A549 (cell line): ENCODE data around the gene SCRT2. TPM values are rescaled to one million over a fixed set of nuclear protein-coding genes. Genes with fewer than 3 reads are reported as not detected.

Source experiments
- ATAC-seq, 2 experiments: fragments of 200-7000 bp in 1 of 2; fragments of >200 bp in 1 of 2; cut with Nextera tagmentation in 1 of 2; cut with Tn5 transposase in 1 of 2; 3 replicates each; pipeline versions ENCODE4 v1.8.0 to v1.9.1; 2018 to 2020; ENCODE audit warnings: mild to moderate bottlenecking in 1 of 2, moderate library complexity in 1 of 2
- CTCF ChIA-PET: fragments of 300-600 bp; sonication (Branson Sonifier 250); formaldehyde crosslinking; extraction: SDS; loops from one replicate; lab custom pipeline; 2021; ENCODE audit warnings: antibody characterized with exemption, inconsistent platforms; lab: Yijun Ruan, JAX
- POLR2A ChIA-PET: fragments of 350-600 bp; formaldehyde crosslinking; extraction: SDS; loops from one replicate; lab custom pipeline; 2021; ENCODE audit warnings: antibody characterized with exemption, inconsistent platforms; lab: Yijun Ruan, JAX
- DNase-seq, 2 experiments: peaks; one replicate each; pipeline versions ENCODE4 v3.0.0 to v3.0.0-alpha.2; 2011 to 2016; ENCODE audit warnings: low read depth in 1 of 2, low spot score in 1 of 2
- FAIRE-seq: peaks from 2 replicates; lab custom pipeline; 2011; peaks lifted over from hg19 to GRCh38; lab: Jason Lieb, UNC
- H3K27ac ChIP-seq, 2 experiments: fragments of >200 bp; sonication (Bioruptor Twin); formaldehyde crosslinking; 3 replicates each; pipeline ENCODE4 v1.5.1; 2016 to 2017
- H3K4me1 ChIP-seq: fragments of >200 bp; sonication (Bioruptor Twin); formaldehyde crosslinking; 3 replicates; pipeline ENCODE4 v1.6.1; 2016
- H3K4me2 ChIP-seq: fragments of >200 bp; sonication (Bioruptor Twin); formaldehyde crosslinking; 3 replicates; pipeline ENCODE4 v1.6.1; 2016
- H3K4me3 ChIP-seq: fragments of >200 bp; sonication (Bioruptor Twin); formaldehyde crosslinking; 3 replicates; pipeline ENCODE4 v1.5.1; 2016
- H3K9me3 ChIP-seq: fragments of >200 bp; sonication (Bioruptor Twin); formaldehyde crosslinking; 3 replicates; pipeline ENCODE4 v1.6.1; 2016
- ATOH8 ChIP-seq: fragments of 250-450 bp; sonication (Bioruptor Pico); IDR thresholded peaks from 2 replicates; pipeline ENCODE4 v1.5.0; 2020; ENCODE audit warnings: low read depth, mild to moderate bottlenecking, moderate library complexity
- CBX2 ChIP-seq: fragments of 200-600 bp; sonication (generic); IDR thresholded peaks from 2 replicates; pipeline ENCODE4 v1.6.1; 2016; ENCODE audit warnings: low read depth, mild to moderate bottlenecking, borderline replicate concordance
- CBX8 ChIP-seq: fragments of 200-600 bp; sonication (generic); IDR thresholded peaks from 2 replicates; pipeline ENCODE4 v1.6.1; 2016
- CEBPB ChIP-seq, 2 experiments: fragments of >200 bp in 1 of 2; sonication (Bioruptor Twin) in 1 of 2; formaldehyde crosslinking in 1 of 2; IDR thresholded peaks; 2 replicates each; pipeline ENCODE4 v1.6.1; 2012 to 2016
- CHD2 ChIP-seq: fragments of 150-350 bp; IDR thresholded peaks from 2 replicates; pipeline ENCODE4 v1.6.1; 2014; ENCODE audit warnings: low read length; ENCODE audit not compliant: partially characterized antibody
- E2F6 ChIP-seq: IDR thresholded peaks from 2 replicates; pipeline ENCODE4 v1.6.1; 2012; ENCODE audit warnings: low read depth, borderline replicate concordance
- EHF ChIP-seq: fragments of 250-450 bp; sonication (Bioruptor Pico); IDR thresholded peaks from 2 replicates; pipeline ENCODE4 v1.5.0; 2020; ENCODE audit warnings: mild to moderate bottlenecking
- FOSL2 ChIP-seq, 2 experiments: fragments of 450-650 bp in 1 of 2; fragments of >200 bp in 1 of 2; sonication (Bioruptor Twin) in 1 of 2; formaldehyde crosslinking; IDR thresholded peaks; 2 replicates each; pipeline versions ENCODE4 v1.5.0 to v1.6.1; 2016 to 2020; ENCODE audit warnings: mild to moderate bottlenecking in 1 of 2, moderate library complexity in 1 of 2
- GATA3 ChIP-seq: IDR thresholded peaks from 2 replicates; pipeline ENCODE4 v1.6.1; 2012; ENCODE audit warnings: borderline replicate concordance
- HEYL ChIP-seq: fragments of 250-450 bp; sonication (Bioruptor Pico); IDR thresholded peaks from 2 replicates; pipeline ENCODE4 v1.8.0; 2021; ENCODE audit warnings: mild to moderate bottlenecking, moderate library complexity
- HOXB5 ChIP-seq: fragments of 250-450 bp; sonication (Bioruptor Pico); IDR thresholded peaks from 2 replicates; pipeline ENCODE4 v1.5.0; 2020; ENCODE audit warnings: mild to moderate bottlenecking, moderate library complexity
- JUN ChIP-seq, 2 experiments: fragments of >200 bp; sonication (Bioruptor Twin); formaldehyde crosslinking; IDR thresholded peaks; 2 replicates in 1 of 2; 3 replicates in 1 of 2; pipeline ENCODE4 v1.6.1; 2016 to 2017
- JUNB ChIP-seq: fragments of >200 bp; sonication (Bioruptor Twin); formaldehyde crosslinking; IDR thresholded peaks from 2 replicates; pipeline ENCODE4 v1.6.1; 2016
- NFE2L2 ChIP-seq: fragments of 150-350 bp; conservative IDR thresholded peaks from 2 replicates; pipeline ENCODE4 v1.6.1; 2014; ENCODE audit warnings: low read length
- PHF8 ChIP-seq: fragments of 200-600 bp; sonication (generic); IDR thresholded peaks from 2 replicates; pipeline ENCODE4 v1.6.1; 2016; ENCODE audit warnings: low read depth, mild to moderate bottlenecking, antibody characterized with exemption, moderate library complexity, borderline replicate concordance
- RCOR1 ChIP-seq: fragments of 150-350 bp; IDR thresholded peaks from 2 replicates; pipeline ENCODE4 v1.6.1; 2014; ENCODE audit warnings: antibody characterized with exemption, low read length, low read depth
- SMC3 ChIP-seq: fragments of >200 bp; sonication (Bioruptor Twin); formaldehyde crosslinking; IDR thresholded peaks from 3 replicates; pipeline ENCODE4 v1.6.1; 2018; ENCODE audit warnings: inconsistent platforms
- SREBF2 ChIP-seq: fragments of 450-650 bp; IDR thresholded peaks from 2 replicates; pipeline ENCODE4 v1.6.1; 2014; ENCODE audit warnings: mild to moderate bottlenecking, moderate library complexity
- TP53 ChIP-seq: fragments of 250-450 bp; sonication (Bioruptor Pico); IDR thresholded peaks from 2 replicates; pipeline ENCODE4 v1.5.0; 2021; ENCODE audit warnings: mild to moderate bottlenecking, moderate library complexity
- ZC3H11A ChIP-seq: fragments of 450-650 bp; IDR thresholded peaks from 2 replicates; pipeline ENCODE4 v1.6.1; 2014; ENCODE audit warnings: antibody characterized with exemption, mild to moderate bottlenecking
- WGBS: methylation state at CpG from one replicate; pipeline ENCODE4 v1.1.6; 2017; ENCODE audit errors: missing lambda C conversion rate; 5-methylcytosine and 5-hydroxymethylcytosine counted together
- polyA plus RNA-seq, 4 experiments: library from polyadenylated mRNA; depleted of rRNA in 3 of 4; stranded (reverse); fragments of >200 nt; fragmentation: RNase III in 1 of 4; extraction: RNeasy Plus Mini Kit Qiagen cat#74134 plus additional on column Dnase treatment in 1 of 4; gene quantifications; 2 replicates in 3 of 4; 3 replicates in 1 of 4; pipeline ENCODE4 v1.2.3, GENCODE V29; 2011 to 2017
- TF ChIP-seq, protein P1 (sequence below): fragments of >200 bp; sonication (Bioruptor Twin); formaldehyde crosslinking; IDR thresholded peaks from 3 replicates; pipeline ENCODE4 v1.6.1; 2016
- TF ChIP-seq, protein P2 (sequence below): IDR thresholded peaks from 2 replicates; pipeline ENCODE4 v1.6.1; 2012

The SCRT2 gene
- polyA plus RNA-seq, 2 of the 4 experiments (the other 2 are of a cell fraction): not detected

DNA sequence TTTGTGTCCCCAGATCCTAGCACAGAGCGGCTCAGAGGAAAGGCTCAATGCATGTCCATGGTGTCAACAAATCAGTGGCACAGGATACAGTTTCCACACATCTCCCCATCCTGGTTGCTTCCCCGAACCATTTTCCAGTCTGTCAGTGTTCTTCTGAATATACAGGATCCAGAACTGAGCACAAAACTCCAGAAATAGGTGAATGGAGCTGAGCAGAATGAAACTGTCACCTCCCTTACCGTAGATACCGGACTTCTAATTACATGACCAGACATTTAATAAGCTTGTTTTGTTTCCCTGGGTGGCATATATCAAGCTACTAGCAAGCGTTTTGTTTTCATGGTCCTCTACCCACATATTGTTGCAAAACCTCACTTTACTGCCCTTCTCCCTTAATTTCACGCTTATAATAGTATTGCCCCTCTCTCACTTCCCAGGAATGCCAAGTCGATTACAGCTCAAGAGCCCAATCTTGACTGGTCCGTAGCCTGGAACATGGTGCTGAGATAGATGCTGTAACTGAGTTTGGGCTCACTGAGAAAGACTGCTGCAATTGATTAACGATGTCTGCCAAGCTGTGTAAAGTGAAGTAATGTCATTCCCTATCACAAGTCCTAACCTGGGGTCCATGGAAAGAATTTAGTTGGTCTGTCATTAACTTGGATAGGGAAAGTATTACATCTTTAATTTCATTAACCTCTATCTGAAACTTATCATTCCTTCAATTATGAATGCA is 12.0 kb upstream of the SCRT2 start:
- DNase-seq (no peak), ATAC-seq (no peak)
- 48% methylated on average over 9 of the region's 9 CpGs for WGBS
- Histone ChIP-seq H3K4me3 (no peak overlapping the region), H3K9me3 (no peaks in the 10 kb centered on the region)
- CTCF ChIA-PET: interaction anchor here (0.8 to 3.0 kb wide), 5 partner anchors 9 to 125 kb away, joined by 3 to 8 read pairs (median 5); no protein-coding TSS in a partner anchor
- POLR2A ChIA-PET: interaction anchor here (0.6 kb wide), 1 partner anchor 498 kb away, joined by 3 read pairs; no protein-coding TSS in a partner anchor
- no peak for TF ChIP-seq FOSL2 (IDR thresholded peaks at IDR 0.05)
- no peak for TF ChIP-seq FOSL2 (CRISPR knock-in tag; IDR thresholded peaks at IDR 0.05)
- TF ChIP-seq NFE2L2: no peak
- TF ChIP-seq, protein P1, sequence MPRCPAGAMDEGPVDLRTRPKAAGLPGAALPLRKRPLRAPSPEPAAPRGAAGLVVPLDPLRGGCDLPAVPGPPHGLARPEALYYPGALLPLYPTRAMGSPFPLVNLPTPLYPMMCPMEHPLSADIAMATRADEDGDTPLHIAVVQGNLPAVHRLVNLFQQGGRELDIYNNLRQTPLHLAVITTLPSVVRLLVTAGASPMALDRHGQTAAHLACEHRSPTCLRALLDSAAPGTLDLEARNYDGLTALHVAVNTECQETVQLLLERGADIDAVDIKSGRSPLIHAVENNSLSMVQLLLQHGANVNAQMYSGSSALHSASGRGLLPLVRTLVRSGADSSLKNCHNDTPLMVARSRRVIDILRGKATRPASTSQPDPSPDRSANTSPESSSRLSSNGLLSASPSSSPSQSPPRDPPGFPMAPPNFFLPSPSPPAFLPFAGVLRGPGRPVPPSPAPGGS: no peak
- TF ChIP-seq JUNB: no peak
- TF ChIP-seq CEBPB (IDR thresholded peaks at IDR 0.05): no peak
- no peak for TF ChIP-seq SREBF2
- TF ChIP-seq JUN (IDR thresholded peaks at IDR 0.05): no peak
- TF ChIP-seq, all 56 proteins: peak for 0
- Histone ChIP-seq H3K4me2 (no peak overlapping the region), H3K27ac (no peak overlapping the region), H3K4me1 (no peaks in the 10 kb centered on the region)
- FAIRE-seq: no peak

GRCh38 chr20:684676-685319 is 9.2 kb upstream of the SCRT2 start:
- TF ChIP-seq E2F6: no peak
- no peak for TF ChIP-seq GATA3
- no peak for TF ChIP-seq CHD2
- no peak for TF ChIP-seq SMC3
- TF ChIP-seq JUNB: no peak
- TF ChIP-seq CEBPB (IDR thresholded peaks at IDR 0.05): no peak
- no peak for TF ChIP-seq EHF (CRISPR knock-in tag)
- no peak for TF ChIP-seq SREBF2
- no peak for TF ChIP-seq RCOR1
- no peak for TF ChIP-seq PHF8
- no peak for TF ChIP-seq ATOH8 (CRISPR knock-in tag)
- no peak for TF ChIP-seq CBX8
- no peak for TF ChIP-seq HOXB5 (CRISPR knock-in tag)
- no peak for TF ChIP-seq CBX2
- TF ChIP-seq HEYL (CRISPR knock-in tag): no peak
- TF ChIP-seq TP53 (CRISPR knock-in tag): no peak
- no peak for TF ChIP-seq ZC3H11A
- TF ChIP-seq, protein P2, sequence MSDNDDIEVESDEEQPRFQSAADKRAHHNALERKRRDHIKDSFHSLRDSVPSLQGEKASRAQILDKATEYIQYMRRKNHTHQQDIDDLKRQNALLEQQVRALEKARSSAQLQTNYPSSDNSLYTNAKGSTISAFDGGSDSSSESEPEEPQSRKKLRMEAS: no peak
- no peaks in the 10 kb centered on the region for H3K9me3 ChIP-seq
- no peak overlapping the region for H3K27ac ChIP-seq
- ChIA-PET POLR2A (no interaction called here), CTCF (interaction anchor here (1.5 to 1.6 kb wide), 2 partner anchors 15 to 54 kb away, joined by 3 to 6 read pairs; no protein-coding TSS in a partner anchor)
- no peak overlapping the region for H3K4me3 ChIP-seq
- no peak for DNase-seq
- no peak overlapping the region for H3K4me2 ChIP-seq
- 61% methylated on average over 4 of the region's 4 CpGs for WGBS
- ATAC-seq: no peak
- no peaks in the 10 kb centered on the region for H3K4me1 ChIP-seq
- no peak for FAIRE-seq
